ENCODE measurements around the gene RAB38. TPM values are rescaled to one million over a fixed set of nuclear protein-coding genes. Genes with fewer than 3 reads are reported as not detected.
A peak's percentile ranks its signal among the peaks of the same experiment; 100 is the strongest.

RAB38 gene
- total RNA-seq (2014; rRNA removed; shearing (Covaris generic)), result 0.19 TPM in 1 of 2 replicates, not detected in the other
- 0.41 TPM in 1 of 2 replicates, not detected in the other for total RNA-seq (2022)
- percentile 33 among the genes with signal in this experiment for Bru-seq, nascent RNA
- percentile 32 among the genes with signal in this experiment for BruChase-seq, experiment 1, labeled RNA remaining after a 6-hour chase
- percentile 41 among the genes with signal in this experiment for BruChase-seq, experiment 2, labeled RNA remaining after a 2-hour chase
- long read RNA-seq, result 0 reads

- H2AFZ ChIP-seq (ENCODE audit: low read length), result peak within 1 kb of the TSS; percentile 61; the same call in 1 of the 2 replicates
- ChIA-PET POLR2A (no interaction called here), CTCF (ENCODE audit: unreplicated experiment) (no interaction called here)
- TF ChIP-seq CTCF (conservative IDR thresholded peaks at IDR 0.05; ENCODE audit: low read length) (no peak), EZH2phosphoT487 (IDR thresholded peaks at IDR 0.05; ENCODE audit: borderline replicate concordance, low read depth, low read length) (no peak)
- no peaks in the 10 kb centered on the region for H3K79me2 ChIP-seq (ENCODE audit: insufficient read depth, low read depth, low read length)
- H4K20me1 ChIP-seq (ENCODE audit: insufficient read depth, low read length), result no peaks in the 10 kb centered on the region
- peak within 1 kb of the TSS; percentile 30 for H3K4me3 ChIP-seq (ENCODE audit: low read depth, low read length, poor library complexity, severe bottlenecking)
- no peaks in the 10 kb centered on the region for H3K9me3 ChIP-seq (ENCODE audit: low read length)
- H3K27ac ChIP-seq (ENCODE audit: low read depth, low read length, poor library complexity, severe bottlenecking), result no peak within 1 kb of the TSS
- H3K4me2 ChIP-seq (ENCODE audit: low read length), result peak within 1 kb of the TSS; percentile 43
- BruUV-seq (replicated peaks), result no TSS peak
- intact Hi-C loops (cut with micrococcal nuclease; ENCODE audit: unreplicated experiment), result no loop called here
- peak; percentile 21 for DNase-seq (ENCODE audit: low spot score)
- H3K4me1 ChIP-seq (ENCODE audit: insufficient read depth, low read length, poor library complexity, severe bottlenecking), result no peaks in the 10 kb centered on the region
- no peaks in the 10 kb centered on the region for H3K36me3 ChIP-seq (ENCODE audit: insufficient read depth, low read length)
- no peaks in the 10 kb centered on the region for H3K9me2 ChIP-seq (ENCODE audit: insufficient read depth, low read length)
These were observed at the start of gene RAB38 for GRCh38 chr11:88174709-88175568. TSS of gene RAB38 (minus strand) at chr11:88175443. CDS start at chr11:88175384, 59 bp downstream.

- H3K9me2 ChIP-seq (ENCODE audit: insufficient read depth, low read length), result no peaks in the 10 kb centered on the region
- TF ChIP-seq EZH2phosphoT487 (IDR thresholded peaks at IDR 0.05; ENCODE audit: borderline replicate concordance, low read depth, low read length), result no peak
- TF ChIP-seq CTCF (conservative IDR thresholded peaks at IDR 0.05; ENCODE audit: low read length), result no peak
These were observed 38.2 kb upstream of the RAB38 start for GRCh38 chr11:88213406-88213805.

More at GRCh38 chr11:88213406-88213805, 38.2 kb upstream of the RAB38 start:
- no peak for DNase-seq (ENCODE audit: low spot score)
- BruUV-seq (replicated peaks), result no TSS peak
- Histone ChIP-seq H4K20me1 (ENCODE audit: insufficient read depth, low read length) (no peaks in the 10 kb centered on the region), H3K36me3 (ENCODE audit: insufficient read depth, low read length) (no peaks in the 10 kb centered on the region), H3K4me3 (ENCODE audit: low read depth, low read length, poor library complexity, severe bottlenecking) (no peak overlapping the region), H3K27ac (ENCODE audit: low read depth, low read length, poor library complexity, severe bottlenecking) (no peak overlapping the region), H3K79me2 (ENCODE audit: insufficient read depth, low read depth, low read length) (no peaks in the 10 kb centered on the region), H3K4me2 (ENCODE audit: low read length) (no peak overlapping the region), H2AFZ (ENCODE audit: low read length) (no peak overlapping the region), H3K9me3 (ENCODE audit: low read length) (no peaks in the 10 kb centered on the region), H3K4me1 (ENCODE audit: insufficient read depth, low read length, poor library complexity, severe bottlenecking) (no peaks in the 10 kb centered on the region)
- CTCF ChIA-PET (ENCODE audit: unreplicated experiment), result no interaction called here
- intact Hi-C loops (cut with micrococcal nuclease; ENCODE audit: unreplicated experiment), result no loop called here
- POLR2A ChIA-PET, result no interaction called here

Data from OCI-LY7 (cell line).